Measurements from ENCODE around the gene PARN.
"Not testable (repeated sequence)": the region's sequence is repeated elsewhere in the genome, so short reads cannot be mapped to it uniquely, and the experiment has no call there.

PARN gene

GRCh38 chr16:14423344-14423743, 206.7 kb downstream of the PARN start:
- DNase-seq: no peak

GRCh38 chr16:14420721-14421488, 209.2 kb downstream of the PARN start:
- no peak for DNase-seq

GRCh38 chr16:14420243-14420642, 209.8 kb downstream of the PARN start:
- DNase-seq: not testable (repeated sequence)

- no peak for DNase-seq
These were observed 210.2 kb downstream of the PARN start for GRCh38 chr16:14419817-14420216.

- no peak for DNase-seq
These were observed 211.2 kb downstream of the PARN start for GRCh38 chr16:14418795-14419225.

- DNase-seq: no peak
These were observed 213.9 kb downstream of the PARN start for GRCh38 chr16:14416184-14416583.

- no peak for DNase-seq
These were observed 214.8 kb downstream of the PARN start for GRCh38 chr16:14415291-14415690.

GRCh38 chr16:14409563-14409962, 220.5 kb downstream of the PARN start:
- DNase-seq: no peak

- DNase-seq: no peak
These were observed 222.2 kb downstream of the PARN start for GRCh38 chr16:14407786-14408399.

GRCh38 chr16:14405611-14406537, 224.2 kb downstream of the PARN start:
- DNase-seq: no peak

- DNase-seq: not testable (repeated sequence)
These were observed 227.1 kb downstream of the PARN start for GRCh38 chr16:14403001-14403389.

GRCh38 chr16:14402114-14403000, 227.7 kb downstream of the PARN start:
- DNase-seq: not testable (repeated sequence)

- DNase-seq: not testable (repeated sequence)
These were observed 228.4 kb downstream of the PARN start for GRCh38 chr16:14401711-14402061.

- DNase-seq: not testable (repeated sequence)
These were observed 228.9 kb downstream of the PARN start for GRCh38 chr16:14400978-14401710.

- DNase-seq: no peak
These were observed 229.6 kb downstream of the PARN start for GRCh38 chr16:14400285-14400977.

GRCh38 chr16:14399378-14400284, 230.4 kb downstream of the PARN start:
- DNase-seq: no peak

- DNase-seq: no peak
These were observed 231.9 kb downstream of the PARN start for GRCh38 chr16:14398014-14398717.

GRCh38 chr16:14395710-14396304, 234.3 kb downstream of the PARN start:
- DNase-seq: not testable (repeated sequence)

- DNase-seq: no peak
These were observed 235.2 kb downstream of the PARN start for GRCh38 chr16:14394834-14395233.

Data from NCI-H524 treated with DMSO at 0.1 percent for 48 hours (cell line).